ENCODE measurements around the gene TM4SF4. TPM values are rescaled to one million over a fixed set of nuclear protein-coding genes. Genes with fewer than 3 reads are reported as not detected.

Gene TM4SF4
- total RNA-seq, 2 donors from 2014 or later = not detected

- H3K36me3 Mint-ChIP-seq = no peaks in the 10 kb centered on the region
- peak in 1 of 2 donors; percentile 58 for DNase-seq (ENCODE audit: low spot score in 2 of 2)
- H3K27ac Mint-ChIP-seq = no peak overlapping the region
- no peaks in the 10 kb centered on the region for H3K9me3 Mint-ChIP-seq
- ATAC-seq = peak in 1 of 2 donors; percentile 46
Observed at GRCh38 chr3:149494022-149494758, 19.7 kb downstream of the TM4SF4 start.

GRCh38 chr3:149494759-149495580, 20.5 kb downstream of the TM4SF4 start:
- no peak overlapping the region for H3K27ac Mint-ChIP-seq
- ATAC-seq = peak; percentile 31 to 94
- DNase-seq (ENCODE audit: low spot score in 2 of 2) = no peak
- H3K36me3 Mint-ChIP-seq = no peaks in the 10 kb centered on the region
- H3K9me3 Mint-ChIP-seq = no peaks in the 10 kb centered on the region

GRCh38 chr3:149495581-149496125, 21.2 kb downstream of the TM4SF4 start:
- no peak overlapping the region for H3K27ac Mint-ChIP-seq
- no peak for ATAC-seq
- no peaks in the 10 kb centered on the region for H3K36me3 Mint-ChIP-seq
- no peaks in the 10 kb centered on the region for H3K9me3 Mint-ChIP-seq
- no peak for DNase-seq (ENCODE audit: low spot score in 2 of 2)

DNA sequence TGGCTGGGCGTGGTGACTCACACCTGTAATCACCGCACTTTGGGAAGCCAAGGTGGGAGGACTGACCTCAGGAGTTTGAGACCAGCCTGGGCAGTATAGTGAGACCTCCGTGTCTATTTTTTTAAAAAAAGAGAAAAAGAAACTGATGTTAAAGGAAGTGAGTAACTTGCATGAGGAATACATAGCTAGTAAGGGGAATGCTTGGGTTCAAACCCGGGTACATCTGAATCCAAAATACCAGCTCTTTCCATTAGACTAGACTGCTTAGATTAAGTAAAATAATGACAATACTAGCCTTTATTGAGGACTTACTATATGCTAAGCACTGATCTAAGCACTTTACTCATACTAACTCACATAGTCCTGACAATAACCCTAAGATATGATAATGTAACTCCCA, 22.4 kb downstream of the TM4SF4 start:
- no peaks in the 10 kb centered on the region for H3K36me3 Mint-ChIP-seq
- no peak overlapping the region for H3K27ac Mint-ChIP-seq
- no peak for DNase-seq (ENCODE audit: low spot score in 2 of 2)
- no peaks in the 10 kb centered on the region for H3K9me3 Mint-ChIP-seq
- ATAC-seq = no peak

- Mint-ChIP-seq H3K36me3 (no peaks in the 10 kb centered on the region), H3K9me3 (no peaks in the 10 kb centered on the region), H3K27ac (no peak overlapping the region)
- no peak for ATAC-seq
- DNase-seq (ENCODE audit: low spot score in 2 of 2) = no peak
Observed at GRCh38 chr3:149497966-149498670, 23.6 kb downstream of the TM4SF4 start.

- DNase-seq (ENCODE audit: low spot score in 2 of 2) = no peak
- H3K27ac Mint-ChIP-seq = no peak overlapping the region
- H3K9me3 Mint-ChIP-seq = no peaks in the 10 kb centered on the region
- no peaks in the 10 kb centered on the region for H3K36me3 Mint-ChIP-seq
- ATAC-seq = no peak
Observed at GRCh38 chr3:149501524-149501923, 27.0 kb downstream of the TM4SF4 start.

DNA sequence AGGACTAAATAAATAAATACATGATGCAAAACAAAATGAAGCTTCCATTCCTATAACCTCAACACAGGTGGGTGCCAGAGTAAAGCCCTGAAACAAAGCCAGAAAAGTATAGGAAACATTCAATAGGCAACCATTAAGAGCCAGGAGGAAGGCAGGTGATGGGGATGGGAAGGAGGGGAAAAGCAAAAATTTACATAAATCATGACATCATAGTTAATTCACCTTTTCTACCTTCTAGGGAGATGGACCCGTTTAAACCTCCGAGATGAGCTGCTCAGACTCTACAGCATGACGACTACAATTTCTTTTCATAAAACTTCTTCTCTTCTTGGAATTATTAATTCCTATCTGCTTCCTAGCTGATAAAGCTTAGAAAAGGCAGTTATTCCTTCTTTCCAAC, 27.9 kb downstream of the TM4SF4 start:
- H3K27ac Mint-ChIP-seq = no peak overlapping the region
- no peak for ATAC-seq

DNA sequence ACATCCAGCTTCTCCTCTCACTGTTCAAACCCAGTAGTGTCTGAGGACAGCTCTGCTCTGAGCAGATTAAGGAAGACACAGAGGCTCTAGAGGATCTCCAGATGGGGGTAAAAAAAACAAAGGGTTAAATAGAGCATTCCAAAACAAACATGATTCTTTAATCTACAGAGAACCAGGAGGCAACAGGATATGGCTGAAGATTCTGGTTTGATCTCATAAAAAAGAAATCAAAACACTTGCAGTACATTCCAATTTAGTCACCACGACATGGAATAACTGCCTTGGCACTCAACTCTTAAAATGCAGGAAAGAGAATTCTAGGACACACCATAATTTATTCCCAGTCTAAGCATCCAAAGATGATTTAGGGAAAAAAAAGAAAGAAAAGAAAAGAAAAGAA, 32.0 kb downstream of the TM4SF4 start:
- Mint-ChIP-seq H3K36me3 (no peaks in the 10 kb centered on the region), H3K9me3 (no peaks in the 10 kb centered on the region), H3K27ac (no peak overlapping the region)
- DNase-seq (ENCODE audit: low spot score in 2 of 2) (no peak), ATAC-seq (no peak)

More for the DNA sequence above, 27.9 kb downstream of the TM4SF4 start:
- no peak for DNase-seq (ENCODE audit: low spot score in 2 of 2)
- Mint-ChIP-seq H3K36me3 (no peaks in the 10 kb centered on the region), H3K9me3 (no peaks in the 10 kb centered on the region)

DNA sequence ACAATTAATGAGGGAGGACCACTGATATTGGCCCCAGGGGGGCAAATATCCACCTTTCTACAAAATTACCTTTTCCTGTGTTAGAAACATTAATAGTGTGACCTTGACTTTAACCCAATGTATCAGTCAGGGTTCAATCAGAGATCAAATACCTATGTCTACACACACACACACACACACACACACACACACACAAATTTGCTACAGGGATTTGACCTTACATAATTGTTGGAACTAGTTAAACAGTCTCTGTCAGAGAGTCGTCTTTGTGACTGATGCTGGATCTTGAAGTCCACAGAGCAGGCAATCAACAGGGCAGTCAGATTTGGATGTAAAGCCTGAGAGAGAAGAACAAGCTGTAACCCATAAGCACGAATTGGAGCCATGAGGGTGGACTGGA, 32.5 kb downstream of the TM4SF4 start:
- Mint-ChIP-seq H3K27ac (no peak overlapping the region), H3K36me3 (no peaks in the 10 kb centered on the region)
- no peak for ATAC-seq

DNA sequence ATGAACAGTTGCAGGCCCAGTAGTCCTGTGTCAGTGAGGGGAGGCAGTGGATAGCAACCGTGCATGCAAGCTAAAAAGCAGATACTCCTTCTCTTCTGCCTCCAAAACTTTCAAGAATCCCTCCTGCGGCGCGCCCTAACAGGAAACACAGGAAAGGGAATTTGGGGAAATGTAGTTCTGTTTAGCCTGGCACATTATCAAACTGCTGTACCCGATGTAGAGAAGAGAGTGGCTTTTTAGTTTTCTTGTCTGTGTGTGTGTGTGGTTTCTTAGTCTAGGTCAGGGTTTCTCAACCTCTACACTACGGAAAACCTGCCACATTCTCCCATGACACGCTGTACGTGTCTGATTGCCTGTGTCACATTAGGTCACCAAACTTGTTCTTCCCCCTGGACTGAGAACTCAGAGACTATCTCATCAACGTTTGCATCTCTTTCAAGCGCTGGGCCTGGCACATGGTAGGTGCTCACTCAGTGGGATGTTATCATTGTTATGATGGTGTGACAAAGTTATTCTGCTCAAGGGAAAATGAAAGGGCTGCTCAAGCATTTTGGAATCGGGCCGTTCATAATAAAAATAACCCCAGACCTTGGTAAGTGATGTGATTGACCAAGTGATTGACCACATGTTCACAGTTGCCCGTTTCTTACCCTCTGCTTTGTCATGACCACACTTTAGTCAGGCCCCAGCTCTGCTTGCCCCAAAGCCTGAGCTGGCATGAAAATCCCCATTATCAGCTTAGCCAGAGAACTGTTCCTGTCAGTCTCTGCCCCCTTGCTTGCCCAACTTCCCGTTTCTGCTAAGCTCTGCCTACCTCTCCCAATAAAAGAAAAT, 33.2 kb downstream of the TM4SF4 start:
- H3K9me3 Mint-ChIP-seq = no peaks in the 10 kb centered on the region
- H3K36me3 Mint-ChIP-seq = no peaks in the 10 kb centered on the region
- ATAC-seq (peak; percentile 79 to 84), DNase-seq (ENCODE audit: low spot score in 2 of 2) (no peak)
- no peak overlapping the region for H3K27ac Mint-ChIP-seq

More for the DNA sequence above, 32.5 kb downstream of the TM4SF4 start:
- H3K9me3 Mint-ChIP-seq = no peaks in the 10 kb centered on the region
- no peak for DNase-seq (ENCODE audit: low spot score in 2 of 2)

DNA sequence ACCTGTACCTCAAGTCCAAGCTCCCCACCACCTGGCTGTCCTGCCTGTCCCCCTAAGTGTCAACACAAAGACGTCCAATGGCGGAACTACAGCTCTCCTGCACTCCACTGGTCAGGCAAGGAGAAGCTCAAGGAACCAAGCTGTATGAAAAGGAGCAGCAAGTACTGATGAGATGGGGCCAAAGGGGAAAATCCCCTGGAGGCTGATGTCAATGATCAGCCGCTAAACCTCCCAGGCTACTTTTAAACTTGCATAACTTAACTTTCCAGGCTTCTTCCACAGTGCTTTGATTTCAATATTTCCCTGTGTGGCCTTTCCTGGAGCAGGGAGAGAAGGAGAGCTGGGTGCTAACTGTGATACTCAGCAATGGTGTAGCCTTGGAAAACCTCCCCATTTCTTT, 35.0 kb downstream of the TM4SF4 start:
- Mint-ChIP-seq H3K36me3 (no peaks in the 10 kb centered on the region), H3K27ac (no peak overlapping the region), H3K9me3 (no peaks in the 10 kb centered on the region)
- ATAC-seq (no peak), DNase-seq (ENCODE audit: low spot score in 2 of 2) (no peak)

DNA sequence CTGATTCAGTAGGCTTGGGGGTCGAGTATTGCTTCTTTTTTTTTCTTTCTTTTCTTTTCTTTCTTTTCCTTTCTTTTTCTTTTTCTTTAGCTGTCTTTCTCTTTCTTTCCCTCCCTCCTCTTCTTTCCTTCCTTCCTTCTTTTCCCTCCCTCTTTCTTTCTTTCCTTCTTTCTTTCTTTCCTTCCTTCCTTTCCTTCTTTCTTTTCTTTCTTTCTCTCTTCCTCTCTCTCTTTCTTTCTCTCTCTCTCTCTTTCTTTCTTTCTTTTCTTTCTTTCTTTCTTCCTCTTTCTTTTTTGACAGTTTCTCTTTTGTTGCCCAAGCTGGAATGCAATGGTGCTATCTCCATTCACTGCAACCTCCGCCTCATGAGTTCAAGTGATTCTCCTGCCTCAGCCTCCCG, 36.0 kb downstream of the TM4SF4 start:
- Mint-ChIP-seq H3K27ac (no peak overlapping the region), H3K9me3 (no peaks in the 10 kb centered on the region), H3K36me3 (no peaks in the 10 kb centered on the region)
- DNase-seq (ENCODE audit: low spot score in 2 of 2) = no peak
- ATAC-seq = no peak

- H3K36me3 Mint-ChIP-seq = no peaks in the 10 kb centered on the region
Observed at GRCh38 chr3:149511040-149511626, 36.6 kb downstream of the TM4SF4 start.

DNA sequence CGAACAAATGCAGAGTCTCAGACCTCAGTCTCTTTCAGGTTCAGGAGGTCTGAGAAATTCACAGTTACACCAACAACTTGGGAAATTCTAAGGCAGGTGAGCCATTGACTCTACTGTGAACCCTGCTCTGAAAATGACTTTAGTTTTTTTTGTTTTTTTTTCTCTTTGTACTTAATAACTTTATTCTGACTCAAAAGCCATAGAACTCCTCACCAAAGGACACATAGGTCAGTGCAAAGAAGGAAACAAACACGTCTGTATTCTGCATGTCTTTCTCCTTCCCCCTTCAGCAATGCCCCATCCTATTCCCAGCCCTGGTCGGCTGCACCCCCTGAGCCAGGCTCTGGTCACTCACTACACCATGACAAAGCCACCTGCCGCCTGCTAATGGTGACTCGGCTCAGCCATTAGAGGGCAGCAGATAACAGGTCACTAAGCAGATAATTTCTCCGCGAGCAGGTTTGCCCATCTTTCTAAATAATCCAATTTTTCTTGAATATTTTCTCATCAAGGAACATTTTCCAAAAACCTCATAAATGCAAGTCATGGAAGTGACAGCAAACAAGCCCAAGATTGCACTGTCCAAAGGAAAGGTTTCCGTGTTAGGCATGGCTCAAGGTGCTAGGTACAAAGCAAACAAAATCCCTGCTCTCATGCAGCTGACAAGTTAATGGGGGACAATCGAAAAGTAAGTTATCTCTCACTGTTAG, 37.7 kb downstream of the TM4SF4 start:
- no peaks in the 10 kb centered on the region for H3K9me3 Mint-ChIP-seq
- DNase-seq (ENCODE audit: low spot score in 2 of 2) (peak in 1 of 2 donors; percentile 31), ATAC-seq (peak; percentile 53 to 58)
- no peak overlapping the region for H3K27ac Mint-ChIP-seq
- H3K36me3 Mint-ChIP-seq = no peaks in the 10 kb centered on the region

More at GRCh38 chr3:149511040-149511626, 36.6 kb downstream of the TM4SF4 start:
- Mint-ChIP-seq H3K27ac (no peak overlapping the region), H3K9me3 (no peaks in the 10 kb centered on the region)
- ATAC-seq = no peak
- no peak for DNase-seq (ENCODE audit: low spot score in 2 of 2)

DNA sequence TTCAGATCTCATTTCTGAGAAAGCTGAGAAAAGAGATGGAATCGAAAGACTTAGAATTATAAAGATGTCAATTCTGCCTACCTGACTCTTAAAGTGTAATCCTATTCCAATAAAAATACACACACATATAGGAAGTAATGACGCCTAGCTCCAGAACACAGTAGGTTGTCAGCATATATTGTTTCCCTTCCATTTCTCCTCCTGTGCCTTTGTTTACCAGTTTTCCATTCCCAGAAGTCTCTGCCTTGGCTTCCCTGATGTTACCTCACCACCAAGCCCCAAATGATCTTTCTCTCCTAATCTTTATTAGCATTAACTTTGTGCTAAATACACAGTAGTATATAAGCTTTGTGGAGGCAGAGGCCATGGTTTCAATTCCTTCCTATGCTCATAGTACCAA, 40.0 kb downstream of the TM4SF4 start:
- DNase-seq (ENCODE audit: low spot score in 2 of 2) (no peak), ATAC-seq (no peak)
- Mint-ChIP-seq H3K9me3 (no peaks in the 10 kb centered on the region), H3K27ac (no peak overlapping the region), H3K36me3 (no peaks in the 10 kb centered on the region)

Measured in activated naive CD4-positive, alpha-beta T cell treated with anti-CD3 and anti-CD28 coated beads, Interleukin-2, amount 50 U/mL, for 72 hours (primary cell).